ENCODE measurements around the gene HTR4. TPM values are rescaled to one million over a fixed set of nuclear protein-coding genes. Genes with fewer than 3 reads are reported as not detected.

The HTR4 gene
- total RNA-seq, 1 donor from 2014 or later, result 0.99 TPM

DNA sequence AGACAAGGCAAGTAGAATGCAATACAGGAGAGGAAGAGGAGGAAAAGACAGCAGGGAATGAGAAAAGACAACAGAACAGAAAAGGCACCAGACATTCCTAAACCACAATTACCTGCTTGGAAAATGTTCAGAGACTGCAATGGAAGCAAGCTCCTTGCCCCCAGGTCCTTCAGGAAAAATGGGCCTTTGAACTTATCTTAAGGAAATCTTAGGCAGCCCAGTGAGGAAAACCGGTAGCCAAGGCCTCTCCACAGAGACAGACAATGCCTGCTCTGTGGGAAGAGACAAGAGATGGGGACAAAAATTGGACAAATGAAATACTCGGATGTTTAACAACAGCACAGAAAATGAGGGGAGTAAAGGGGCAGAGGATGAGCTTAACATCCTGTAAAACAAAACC, 31.2 kb downstream of the HTR4 start:
- TF ChIP-seq, protein P1, sequence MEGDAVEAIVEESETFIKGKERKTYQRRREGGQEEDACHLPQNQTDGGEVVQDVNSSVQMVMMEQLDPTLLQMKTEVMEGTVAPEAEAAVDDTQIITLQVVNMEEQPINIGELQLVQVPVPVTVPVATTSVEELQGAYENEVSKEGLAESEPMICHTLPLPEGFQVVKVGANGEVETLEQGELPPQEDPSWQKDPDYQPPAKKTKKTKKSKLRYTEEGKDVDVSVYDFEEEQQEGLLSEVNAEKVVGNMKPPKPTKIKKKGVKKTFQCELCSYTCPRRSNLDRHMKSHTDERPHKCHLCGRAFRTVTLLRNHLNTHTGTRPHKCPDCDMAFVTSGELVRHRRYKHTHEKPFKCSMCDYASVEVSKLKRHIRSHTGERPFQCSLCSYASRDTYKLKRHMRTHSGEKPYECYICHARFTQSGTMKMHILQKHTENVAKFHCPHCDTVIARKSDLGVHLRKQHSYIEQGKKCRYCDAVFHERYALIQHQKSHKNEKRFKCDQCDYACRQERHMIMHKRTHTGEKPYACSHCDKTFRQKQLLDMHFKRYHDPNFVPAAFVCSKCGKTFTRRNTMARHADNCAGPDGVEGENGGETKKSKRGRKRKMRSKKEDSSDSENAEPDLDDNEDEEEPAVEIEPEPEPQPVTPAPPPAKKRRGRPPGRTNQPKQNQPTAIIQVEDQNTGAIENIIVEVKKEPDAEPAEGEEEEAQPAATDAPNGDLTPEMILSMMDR (IDR thresholded peaks at IDR 0.05; ENCODE audit: borderline replicate concordance), result no peak
- Histone ChIP-seq H3K4me3 (no peak overlapping the region), H3K36me3 (no peaks in the 10 kb centered on the region), H3K9me3 (replicated peaks) (no peaks in the 10 kb centered on the region), H3K27me3 (ENCODE audit: low read depth) (no peaks in the 10 kb centered on the region), H3K27ac (replicated peaks) (no peak overlapping the region), H3K4me1 (no peaks in the 10 kb centered on the region)
- DNase-seq, result no peak
- intact Hi-C loops (cut with micrococcal nuclease), result no loop called here

DNA sequence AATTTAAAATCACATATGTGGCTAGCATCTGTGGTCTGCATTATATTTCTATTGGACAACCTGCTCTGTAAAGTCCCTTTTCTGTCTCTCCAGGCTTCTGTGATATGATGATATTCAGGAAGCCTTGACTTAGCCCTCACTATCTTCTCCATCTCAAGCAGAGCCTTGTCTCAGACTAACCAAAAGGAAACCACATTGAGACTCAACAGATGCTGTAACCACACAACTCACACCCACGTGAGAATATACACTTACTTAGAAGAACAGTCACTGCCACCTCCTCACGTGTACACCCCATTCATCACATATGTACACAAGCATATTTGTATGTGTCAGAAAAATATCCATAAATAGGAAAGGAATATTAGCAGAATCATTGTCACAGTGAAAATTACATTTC, 33.6 kb downstream of the HTR4 start:
- intact Hi-C loops (cut with micrococcal nuclease), result no loop called here
- H3K36me3 ChIP-seq, result no peaks in the 10 kb centered on the region
- H3K9me3 ChIP-seq (replicated peaks), result no peaks in the 10 kb centered on the region
- H3K27me3 ChIP-seq (ENCODE audit: low read depth), result no peaks in the 10 kb centered on the region
- no peak overlapping the region for H3K27ac ChIP-seq (replicated peaks)
- no peaks in the 10 kb centered on the region for H3K4me1 ChIP-seq
- TF ChIP-seq, protein P1 (IDR thresholded peaks at IDR 0.05; ENCODE audit: borderline replicate concordance), result no peak
- no peak overlapping the region for H3K4me3 ChIP-seq
- DNase-seq, result no peak

DNA sequence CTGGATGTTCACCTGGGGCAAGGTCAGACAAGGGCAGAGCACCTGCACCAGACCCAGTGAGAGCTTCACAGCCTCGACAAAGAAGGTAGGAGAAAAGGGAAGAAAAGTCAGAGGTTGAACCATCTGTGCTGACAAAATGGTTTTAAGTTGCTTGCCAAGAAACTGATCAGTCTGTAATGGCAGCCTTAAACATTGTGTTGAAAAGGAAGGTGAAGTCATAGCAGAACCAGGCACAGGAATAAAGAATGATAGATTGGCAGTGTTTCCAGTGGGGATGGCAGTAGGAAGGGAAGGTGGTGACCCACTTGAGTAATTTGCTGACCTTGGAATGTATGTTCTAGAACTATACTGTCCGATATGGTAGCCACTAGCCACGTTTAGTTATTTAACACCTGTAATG, 34.2 kb downstream of the HTR4 start:
- H3K27ac ChIP-seq (replicated peaks), result no peak overlapping the region
- no peak overlapping the region for H3K4me3 ChIP-seq
- H3K36me3 ChIP-seq, result no peaks in the 10 kb centered on the region
- no peak for DNase-seq
- intact Hi-C loops (cut with micrococcal nuclease), result no loop called here
- H3K27me3 ChIP-seq (ENCODE audit: low read depth), result no peaks in the 10 kb centered on the region
- H3K4me1 ChIP-seq, result no peaks in the 10 kb centered on the region
- TF ChIP-seq, protein P1 (IDR thresholded peaks at IDR 0.05; ENCODE audit: borderline replicate concordance), result no peak
- no peaks in the 10 kb centered on the region for H3K9me3 ChIP-seq (replicated peaks)

DNA sequence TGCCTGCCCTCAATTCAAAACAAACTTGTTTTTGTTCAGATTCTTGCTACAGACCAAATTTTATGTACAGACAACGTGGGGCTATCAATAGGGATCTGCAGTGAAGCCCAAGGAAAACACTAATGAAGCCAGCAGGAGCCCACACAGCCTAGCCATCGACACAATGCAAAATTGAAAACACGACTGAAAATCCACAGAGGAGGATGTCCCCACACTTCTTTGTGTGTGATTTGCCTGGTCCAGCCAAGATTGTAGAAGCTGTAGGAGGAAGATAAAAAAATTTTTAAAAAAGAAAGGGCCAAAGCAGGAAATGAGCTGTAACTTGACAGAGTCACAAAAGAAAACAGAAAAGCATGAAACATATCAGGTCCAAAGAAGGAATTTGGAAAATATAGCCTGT, 34.8 kb downstream of the HTR4 start:
- intact Hi-C loops (cut with micrococcal nuclease), result no loop called here
- DNase-seq, result no peak
- no peaks in the 10 kb centered on the region for H3K27me3 ChIP-seq (ENCODE audit: low read depth)

DNA sequence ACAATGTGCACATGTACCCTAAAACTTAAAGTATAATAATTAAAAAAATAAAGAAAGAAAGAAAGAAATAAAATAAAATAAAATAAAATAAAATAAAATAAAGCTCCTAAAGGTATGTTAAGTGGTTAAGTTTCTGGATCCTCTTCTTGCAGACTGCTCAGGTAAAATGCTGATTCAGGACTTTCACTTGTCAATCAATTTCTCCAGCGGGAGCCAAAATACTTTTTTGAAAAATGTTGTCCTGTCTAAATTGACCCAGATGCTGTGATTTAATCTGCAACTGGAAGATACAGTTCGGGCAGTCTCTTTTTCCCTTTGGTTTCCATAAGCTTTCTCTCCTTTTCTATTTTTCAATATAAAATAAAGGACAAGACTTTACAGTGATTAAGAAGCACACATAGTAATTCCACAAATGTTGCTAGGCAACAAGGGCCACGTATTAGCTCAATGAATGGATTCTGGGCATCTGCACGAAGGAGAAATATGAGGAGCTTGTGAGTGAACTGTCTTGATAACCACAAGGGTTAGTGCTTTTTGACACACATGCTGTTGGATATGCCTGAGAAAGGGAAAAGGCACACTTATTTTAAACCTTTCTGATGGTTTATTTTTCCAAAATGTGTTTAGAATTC, 38.6 kb downstream of the HTR4 start:
- H3K9me3 ChIP-seq (replicated peaks), result no peaks in the 10 kb centered on the region
- TF ChIP-seq, protein P1 (IDR thresholded peaks at IDR 0.05; ENCODE audit: borderline replicate concordance), result no peak
- H3K27ac ChIP-seq (replicated peaks), result no peak overlapping the region
- no peak for DNase-seq
- H3K36me3 ChIP-seq, result no peaks in the 10 kb centered on the region
- H3K4me1 ChIP-seq, result no peaks in the 10 kb centered on the region
- no peak overlapping the region for H3K4me3 ChIP-seq
- H3K27me3 ChIP-seq (ENCODE audit: low read depth), result no peaks in the 10 kb centered on the region
- intact Hi-C loops (cut with micrococcal nuclease), result no loop called here

More for the DNA sequence above, 34.8 kb downstream of the HTR4 start:
- Histone ChIP-seq H3K4me1 (no peaks in the 10 kb centered on the region), H3K36me3 (no peaks in the 10 kb centered on the region), H3K9me3 (replicated peaks) (no peaks in the 10 kb centered on the region), H3K27ac (replicated peaks) (no peak overlapping the region), H3K4me3 (no peak overlapping the region)
- TF ChIP-seq, protein P1 (IDR thresholded peaks at IDR 0.05; ENCODE audit: borderline replicate concordance), result no peak

Measured in left ventricle myocardium inferior (tissue), 1 donor.